ENCODE measurements around the gene PPP1R3E.

DNA sequence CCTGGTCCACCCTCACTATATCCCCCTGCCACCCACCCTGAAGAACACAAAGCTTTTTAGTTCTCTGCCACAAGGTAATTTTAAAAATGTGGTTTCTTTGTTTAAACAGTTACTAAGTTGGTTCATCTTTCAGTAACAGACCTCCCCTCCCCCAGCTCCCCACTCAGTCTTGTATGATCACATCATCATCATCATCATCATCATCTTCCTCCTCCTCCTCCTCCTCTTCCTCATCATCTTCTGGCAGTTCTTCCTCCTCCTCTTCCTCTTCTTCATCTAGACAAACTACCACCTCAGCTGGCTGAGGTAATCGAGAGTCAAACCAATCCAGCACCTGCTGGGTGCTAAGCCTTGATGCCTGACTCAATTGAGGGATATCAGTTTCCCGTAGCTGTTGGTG lies 27.2 kb downstream of the PPP1R3E start:
- TF ChIP-seq, protein P1, sequence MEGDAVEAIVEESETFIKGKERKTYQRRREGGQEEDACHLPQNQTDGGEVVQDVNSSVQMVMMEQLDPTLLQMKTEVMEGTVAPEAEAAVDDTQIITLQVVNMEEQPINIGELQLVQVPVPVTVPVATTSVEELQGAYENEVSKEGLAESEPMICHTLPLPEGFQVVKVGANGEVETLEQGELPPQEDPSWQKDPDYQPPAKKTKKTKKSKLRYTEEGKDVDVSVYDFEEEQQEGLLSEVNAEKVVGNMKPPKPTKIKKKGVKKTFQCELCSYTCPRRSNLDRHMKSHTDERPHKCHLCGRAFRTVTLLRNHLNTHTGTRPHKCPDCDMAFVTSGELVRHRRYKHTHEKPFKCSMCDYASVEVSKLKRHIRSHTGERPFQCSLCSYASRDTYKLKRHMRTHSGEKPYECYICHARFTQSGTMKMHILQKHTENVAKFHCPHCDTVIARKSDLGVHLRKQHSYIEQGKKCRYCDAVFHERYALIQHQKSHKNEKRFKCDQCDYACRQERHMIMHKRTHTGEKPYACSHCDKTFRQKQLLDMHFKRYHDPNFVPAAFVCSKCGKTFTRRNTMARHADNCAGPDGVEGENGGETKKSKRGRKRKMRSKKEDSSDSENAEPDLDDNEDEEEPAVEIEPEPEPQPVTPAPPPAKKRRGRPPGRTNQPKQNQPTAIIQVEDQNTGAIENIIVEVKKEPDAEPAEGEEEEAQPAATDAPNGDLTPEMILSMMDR (IDR thresholded peaks at IDR 0.05): no peak
- TF ChIP-seq, protein P2, sequence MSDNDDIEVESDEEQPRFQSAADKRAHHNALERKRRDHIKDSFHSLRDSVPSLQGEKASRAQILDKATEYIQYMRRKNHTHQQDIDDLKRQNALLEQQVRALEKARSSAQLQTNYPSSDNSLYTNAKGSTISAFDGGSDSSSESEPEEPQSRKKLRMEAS (IDR thresholded peaks at IDR 0.05; ENCODE audit: low read depth): no peak

All from SK-N-SH (cell line).